HepG2 (cell line): ENCODE measurements around the gene PPARA. TPM values are rescaled to one million over a fixed set of nuclear protein-coding genes. Genes with fewer than 3 reads are reported as not detected.

Experiments
- ETV6 ChIP-seq: sonication (generic); formaldehyde crosslinking; conservative IDR thresholded peaks from 2 replicates; pipeline ENCODE4 v1.4.0; 2020; ENCODE audit warnings: missing genetic modification reagents
- NR2F6 ChIP-seq, 2 experiments: IDR thresholded peaks; 2 replicates each; pipeline ENCODE4 v1.6.1; 2016; ENCODE audit warnings: antibody characterized with exemption in 1 of 2, mild to moderate bottlenecking in 1 of 2
- PLRG1 ChIP-seq: fragments of 450-650 bp; conservative IDR thresholded peaks from 2 replicates; pipeline ENCODE4 v1.6.1; 2016
- PRDM4 ChIP-seq: sonication (generic); formaldehyde crosslinking; IDR thresholded peaks from 2 replicates; pipeline ENCODE4 v1.9.0; 2021; ENCODE audit warnings: missing genetic modification reagents, borderline replicate concordance
- RNF2 ChIP-seq: fragments of 450-650 bp; conservative IDR thresholded peaks from 2 replicates; pipeline ENCODE4 v1.6.1; 2016; ENCODE audit warnings: low read depth
- RXRA ChIP-seq: sonication (generic); formaldehyde crosslinking; IDR thresholded peaks from 2 replicates; pipeline ENCODE4 v1.5.1; 2020; ENCODE audit warnings: missing genetic modification reagents
- SKI ChIP-seq: fragments of 450-650 bp; IDR thresholded peaks from one replicate; pipeline ENCODE4 v1.6.1; 2018; ENCODE audit warnings: mild to moderate bottlenecking; ENCODE audit not compliant: partially characterized antibody
- SOX13 ChIP-seq, 3 experiments: fragments of 450-650 bp in 1 of 3; sonication (generic) in 1 of 3; formaldehyde crosslinking in 1 of 3; IDR thresholded peaks in 2 of 3; conservative IDR thresholded peaks in 1 of 3; 2 replicates each; pipeline versions ENCODE4 v1.5.0 to v1.6.1; 2016 to 2020; ENCODE audit warnings: antibody characterized with exemption in 1 of 3, mild to moderate bottlenecking in 1 of 3, missing compliant biosample characterization in 1 of 3, missing genetic modification reagents in 1 of 3, moderate library complexity in 1 of 3
- SUZ12 ChIP-seq: fragments of 150-350 bp; IDR thresholded peaks from 2 replicates; pipeline ENCODE4 v1.6.1; 2014; ENCODE audit warnings: low read depth, low read length
- YY1 ChIP-seq: IDR thresholded peaks from 2 replicates; pipeline ENCODE4 v1.6.1; 2011; ENCODE audit warnings: low read length, low read depth, moderate library complexity, mild to moderate bottlenecking; ENCODE audit not compliant: insufficient read depth, insufficient replicate concordance
- ZBTB33 ChIP-seq: sonication (generic); formaldehyde crosslinking; IDR thresholded peaks from 2 replicates; pipeline ENCODE4 v1.4.0; 2020; ENCODE audit warnings: missing genetic modification reagents
- ZFX ChIP-seq: sonication (generic); formaldehyde crosslinking; IDR thresholded peaks from 2 replicates; pipeline ENCODE4 v1.4.0; 2020; ENCODE audit warnings: mild to moderate bottlenecking, low read depth, missing genetic modification reagents, moderate library complexity
- ZNF639 ChIP-seq: conservative IDR thresholded peaks from 2 replicates; pipeline ENCODE4 v1.6.1; 2018; ENCODE audit warnings: missing genetic modification reagents
- ZNF839 ChIP-seq: sonication (generic); formaldehyde crosslinking; IDR thresholded peaks from 2 replicates; pipeline ENCODE4 v1.4.0; 2020; ENCODE audit warnings: missing genetic modification reagents, mild to moderate bottlenecking, borderline replicate concordance
- polyA plus RNA-seq, 8 experiments: library from polyadenylated mRNA; depleted of rRNA in 3 of 8; stranded (reverse) in 7 of 8; unstranded in 1 of 8; fragments of >200 nt; fragmentation: Illumina TruSeq in 4 of 8; extraction: Trizol in 4 of 8; gene quantifications; 2 replicates each; pipeline versions ENCODE4 v1.2.1 to v1.2.3, GENCODE V29; 2011 to 2016; ENCODE audit warnings: low read depth in 4 of 8, missing spikeins in 1 of 8, mixed read lengths in 1 of 8; ENCODE audit not compliant: insufficient read depth in 1 of 8
- total RNA-seq, 5 experiments: library from RNA; depleted of rRNA; stranded (reverse); fragments of >200 nt; fragmentation: Illumina TruSeq; extraction: Trizol; gene quantifications; 2 replicates each; pipeline ENCODE4 v1.2.3, GENCODE V29; 2016; ENCODE audit warnings: low read depth in 1 of 5
- TF ChIP-seq, protein P1 (sequence below): fragments of 450-650 bp; IDR thresholded peaks from 2 replicates; pipeline ENCODE4 v1.6.1; 2016

Gene PPARA
- total and polyA plus RNA-seq, 2 of the 13 experiments (the other 11 are each of a cell fraction or from before 2014, with no cell fraction given), result 18.2 to 24.7 TPM

DNA sequence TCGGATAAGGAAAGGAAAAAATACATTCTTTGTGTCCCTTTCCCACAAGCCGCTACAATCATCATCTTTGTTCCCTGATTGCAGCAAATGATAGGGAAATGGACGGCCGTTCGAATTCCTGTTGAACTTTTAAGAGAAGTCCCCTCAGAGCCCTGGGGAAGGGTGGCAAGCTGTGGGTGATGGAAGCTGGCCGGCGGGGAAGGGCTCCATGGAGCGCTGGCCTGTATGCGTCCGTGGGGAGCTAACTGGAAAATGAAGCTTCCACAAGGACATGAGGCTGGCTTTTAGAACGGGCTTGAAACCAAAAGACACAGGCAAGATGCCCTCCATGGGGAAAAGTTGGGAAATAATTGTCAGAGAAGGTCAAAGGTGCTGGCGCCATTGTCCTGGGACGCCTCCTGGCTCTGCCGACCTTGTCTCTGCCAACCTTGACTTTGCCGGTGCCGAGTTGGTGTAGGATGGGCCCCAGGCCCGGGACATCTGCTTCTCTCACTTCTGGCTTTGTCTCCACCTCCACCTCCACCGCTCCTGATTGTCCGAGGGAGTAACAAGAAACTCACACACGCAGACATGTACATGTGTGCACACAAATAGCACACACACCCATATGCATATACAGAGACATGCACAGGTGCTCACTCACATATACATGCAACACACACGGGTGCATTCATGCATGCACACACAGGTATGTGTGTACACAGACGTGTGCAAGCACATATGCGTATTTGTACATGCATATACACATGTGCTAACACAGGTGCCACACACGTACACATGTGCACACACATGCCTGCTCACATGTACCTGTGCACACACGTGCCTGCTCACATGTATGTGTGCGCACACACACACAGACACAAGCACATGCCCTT is 14.5 kb upstream of the PPARA start (continued):
- peak; percentile 28 for TF ChIP-seq YY1
- 0 out of 2 replicates have a peak, but pooled peaks have one; percentile 8 for TF ChIP-seq ZBTB33 (CRISPR knock-in tag)
- peak; percentile 59 for TF ChIP-seq NR2F6 (IDR thresholded peaks at IDR 0.05)
- TF ChIP-seq NR2F6 (CRISPR knock-in tag; IDR thresholded peaks at IDR 0.05), result peak; percentile 53; the same call in 1 of the 2 replicates
- TF ChIP-seq, protein P1, sequence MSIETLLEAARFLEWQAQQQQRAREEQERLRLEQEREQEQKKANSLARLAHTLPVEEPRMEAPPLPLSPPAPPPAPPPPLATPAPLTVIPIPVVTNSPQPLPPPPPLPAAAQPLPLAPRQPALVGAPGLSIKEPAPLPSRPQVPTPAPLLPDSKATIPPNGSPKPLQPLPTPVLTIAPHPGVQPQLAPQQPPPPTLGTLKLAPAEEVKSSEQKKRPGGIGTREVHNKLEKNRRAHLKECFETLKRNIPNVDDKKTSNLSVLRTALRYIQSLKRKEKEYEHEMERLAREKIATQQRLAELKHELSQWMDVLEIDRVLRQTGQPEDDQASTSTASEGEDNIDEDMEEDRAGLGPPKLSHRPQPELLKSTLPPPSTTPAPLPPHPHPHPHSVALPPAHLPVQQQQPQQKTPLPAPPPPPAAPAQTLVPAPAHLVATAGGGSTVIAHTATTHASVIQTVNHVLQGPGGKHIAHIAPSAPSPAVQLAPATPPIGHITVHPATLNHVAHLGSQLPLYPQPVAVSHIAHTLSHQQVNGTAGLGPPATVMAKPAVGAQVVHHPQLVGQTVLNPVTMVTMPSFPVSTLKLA, result peak; percentile 98
- 0 out of 2 replicates have a peak, but pooled peaks have one; percentile 41 for TF ChIP-seq ZNF839 (CRISPR knock-in tag)
- TF ChIP-seq SUZ12, result no peak
- peak; percentile 32 for TF ChIP-seq SKI
- no peak for TF ChIP-seq SOX13 (IDR thresholded peaks at IDR 0.05)
- TF ChIP-seq SOX13 (CRISPR knock-in tag; conservative IDR thresholded peaks at IDR 0.05 in 1 of 2, IDR thresholded peaks at IDR 0.05 in 1 of 2), result 0 out of 4 replicates have a peak, but pooled peaks of 1 of the 2 experiments have one; percentile 32
- TF ChIP-seq RXRA (CRISPR knock-in tag), result peak; percentile 25; the same call in 1 of the 2 replicates
- no peak for TF ChIP-seq PLRG1
- no peak for TF ChIP-seq ETV6 (CRISPR knock-in tag)
- TF ChIP-seq PRDM4 (CRISPR knock-in tag), result no peak
- TF ChIP-seq ZNF639 (CRISPR knock-in tag), result no peak
- peak; percentile 23 for TF ChIP-seq ZFX (CRISPR knock-in tag)
- TF ChIP-seq RNF2, result no peak
